ENCODE results near the gene MED16.
"Not testable (repeated sequence)": the region's sequence is repeated elsewhere in the genome, so short reads cannot be mapped to it uniquely, and the experiment has no call there.

Gene MED16

GRCh38 chr19:888581-889385 lies 4.2 kb downstream of the MED16 start:
- DNase-seq (ENCODE audit: low read depth) = no peak

- no peak for DNase-seq (ENCODE audit: low read depth)
These were observed 5.4 kb downstream of the MED16 start for GRCh38 chr19:887599-887998.

GRCh38 chr19:887072-887471 lies 5.9 kb downstream of the MED16 start:
- no peak for DNase-seq (ENCODE audit: low read depth)

- no peak for DNase-seq (ENCODE audit: low read depth)
These were observed 7.3 kb downstream of the MED16 start for GRCh38 chr19:885536-886224.

GRCh38 chr19:884420-885211 lies 8.4 kb downstream of the MED16 start:
- DNase-seq (ENCODE audit: low read depth) = no peak

GRCh38 chr19:883661-884211 lies 9.3 kb downstream of the MED16 start:
- DNase-seq (ENCODE audit: low read depth) = no peak

GRCh38 chr19:882871-883497 lies 10.0 kb downstream of the MED16 start:
- no peak for DNase-seq (ENCODE audit: low read depth)

- no peak for DNase-seq (ENCODE audit: low read depth)
These were observed 11.5 kb downstream of the MED16 start for GRCh38 chr19:881385-882071.

- DNase-seq (ENCODE audit: low read depth) = no peak
These were observed 13.1 kb downstream of the MED16 start for GRCh38 chr19:879711-880438.

GRCh38 chr19:878751-879561 lies 14.0 kb downstream of the MED16 start:
- DNase-seq (ENCODE audit: low read depth) = not testable (repeated sequence)

GRCh38 chr19:877992-878660 lies 14.9 kb downstream of the MED16 start:
- not testable (repeated sequence) for DNase-seq (ENCODE audit: low read depth)

- no peak for DNase-seq (ENCODE audit: low read depth)
These were observed 16.1 kb downstream of the MED16 start for GRCh38 chr19:876780-877314.

- DNase-seq (ENCODE audit: low read depth) = no peak
These were observed 16.9 kb downstream of the MED16 start for GRCh38 chr19:876089-876488.

GRCh38 chr19:875265-875879 lies 17.6 kb downstream of the MED16 start:
- DNase-seq (ENCODE audit: low read depth) = no peak

GRCh38 chr19:873561-874041 lies 19.4 kb downstream of the MED16 start:
- no peak for DNase-seq (ENCODE audit: low read depth)

GRCh38 chr19:873084-873483 lies 19.9 kb downstream of the MED16 start:
- DNase-seq (ENCODE audit: low read depth) = no peak

- DNase-seq (ENCODE audit: low read depth) = no peak
These were observed 20.6 kb downstream of the MED16 start for GRCh38 chr19:872266-872951.

Data from HS-5 (cell line).